Colonic mucosa (tissue), 4 donors: Measurements from ENCODE around the gene PROM2. TPM values are rescaled to one million over a fixed set of nuclear protein-coding genes. Genes with fewer than 3 reads are reported as not detected.

Experiments used
- DNase-seq: peaks from one replicate; pipeline ENCODE4 v3.0.0-alpha.2; 2020
- H3K27ac ChIP-seq: fragments of 200-600 bp; one replicate; pipeline ENCODE4 v1.8.0; 2021
- H3K27me3 ChIP-seq: fragments of 200-600 bp; one replicate; pipeline ENCODE4 v1.8.0; 2021
- H3K36me3 ChIP-seq: fragments of 200-600 bp; one replicate; pipeline ENCODE4 v1.8.0; 2021
- H3K4me1 ChIP-seq: fragments of 200-600 bp; one replicate; pipeline ENCODE4 v1.8.0; 2021; ENCODE audit warnings: mild to moderate bottlenecking
- H3K4me3 ChIP-seq: fragments of 200-600 bp; one replicate; pipeline ENCODE4 v1.8.0; 2021
- H3K9ac ChIP-seq, 2 donors: one replicate each; pipeline ENCODE4 v1.7.0; 2013; ENCODE audit warnings: control low read depth in 2 of 2, low read depth in 2 of 2, low read length in 2 of 2
- H3K9me3 ChIP-seq: fragments of 200-600 bp; one replicate; pipeline ENCODE4 v1.8.0; 2021
- CTCF ChIP-seq: fragments of 200-600 bp; IDR thresholded peaks from one replicate; pipeline ENCODE4 v1.8.0; 2022; ENCODE audit warnings: antibody characterized with exemption, mild to moderate bottlenecking
- intact Hi-C: fragments of 100-400 bp; cut with DNase I; formaldehyde crosslinking; loops from one replicate; pipeline ENCODE4 v1.14.1; 2022
- total RNA-seq, 2 donors: library from RNA; stranded (reverse); fragmentation: NEBNext Ultra II Directional in 1 of 2; extraction: Animal tissue kit (Norgen Biotek cat#: 25700) in 1 of 2; gene quantifications; one replicate each; pipeline ENCODE4 v1.2.1, GENCODE V29; 2021
- donor health status: healthy.
- donor health status: DM: no; HTN: no; CAD: no.
- donor health status: DM: no; HTN: no; CAD: no.

PROM2 gene
- total RNA-seq, 2 donors from 2014 or later = 27.4 to 63.4 TPM

- no peak for TF ChIP-seq CTCF
- no peak for DNase-seq
- Histone ChIP-seq H3K27ac (no peak overlapping the region), H3K4me3 (no peak overlapping the region), H3K9me3 (no peaks in the 10 kb centered on the region), H3K36me3 (no peaks in the 10 kb centered on the region), H3K9ac (no peak overlapping the region), H3K4me1 (no peaks in the 10 kb centered on the region), H3K27me3 (no peaks in the 10 kb centered on the region)
- intact Hi-C loops = no loop called here
Measured at GRCh38 chr2:95317123-95317500, 42.9 kb downstream of the PROM2 start.

- H3K9me3 ChIP-seq = no peaks in the 10 kb centered on the region
- no peaks in the 10 kb centered on the region for H3K36me3 ChIP-seq
- intact Hi-C loops = no loop called here
- no peak overlapping the region for H3K27ac ChIP-seq
- no peaks in the 10 kb centered on the region for H3K4me1 ChIP-seq
- no peak overlapping the region for H3K4me3 ChIP-seq
- H3K9ac ChIP-seq = no peak overlapping the region
- no peak for DNase-seq
- no peak for TF ChIP-seq CTCF
- no peaks in the 10 kb centered on the region for H3K27me3 ChIP-seq
Measured at GRCh38 chr2:95317665-95318425, 43.6 kb downstream of the PROM2 start.

- intact Hi-C loops = no loop called here
- no peak for DNase-seq
- no peaks in the 10 kb centered on the region for H3K9me3 ChIP-seq
Measured at GRCh38 chr2:95318431-95319220, 44.4 kb downstream of the PROM2 start.

GRCh38 chr2:95319481-95320343 is 45.5 kb downstream of the PROM2 start:
- no peak overlapping the region for H3K4me3 ChIP-seq
- H3K27me3 ChIP-seq = no peaks in the 10 kb centered on the region
- TF ChIP-seq CTCF = no peak
- intact Hi-C loops = no loop called here
- DNase-seq = no peak
- H3K4me1 ChIP-seq = no peaks in the 10 kb centered on the region
- no peaks in the 10 kb centered on the region for H3K9me3 ChIP-seq
- no peak overlapping the region for H3K27ac ChIP-seq
- no peaks in the 10 kb centered on the region for H3K36me3 ChIP-seq
- no peak overlapping the region for H3K9ac ChIP-seq

More at GRCh38 chr2:95318431-95319220, 44.4 kb downstream of the PROM2 start:
- no peak for TF ChIP-seq CTCF
- no peaks in the 10 kb centered on the region for H3K36me3 ChIP-seq
- H3K9ac ChIP-seq = no peak overlapping the region
- H3K4me3 ChIP-seq = no peak overlapping the region
- H3K4me1 ChIP-seq = no peaks in the 10 kb centered on the region
- H3K27ac ChIP-seq = no peak overlapping the region
- H3K27me3 ChIP-seq = no peaks in the 10 kb centered on the region

GRCh38 chr2:95320344-95320712 is 46.1 kb downstream of the PROM2 start:
- no peak overlapping the region for H3K9ac ChIP-seq
- no peak overlapping the region for H3K27ac ChIP-seq
- intact Hi-C loops = no loop called here
- no peaks in the 10 kb centered on the region for H3K9me3 ChIP-seq
- no peaks in the 10 kb centered on the region for H3K36me3 ChIP-seq
- no peaks in the 10 kb centered on the region for H3K27me3 ChIP-seq
- DNase-seq = no peak
- no peaks in the 10 kb centered on the region for H3K4me1 ChIP-seq
- no peak overlapping the region for H3K4me3 ChIP-seq
- no peak for TF ChIP-seq CTCF
